ENCODE data around the gene PRR16. TPM values are rescaled to one million over a fixed set of nuclear protein-coding genes. Genes with fewer than 3 reads are reported as not detected.
A peak's percentile ranks its signal among the peaks of the same experiment; 100 is the strongest.

PRR16 gene
- total and polyA plus RNA-seq, 2 of the 13 experiments (the other 11 are each of a cell fraction or from before 2014, with no cell fraction given), result not detected

GRCh38 chr5:120457839-120458507 is 6.1 kb upstream of the PRR16 start (continued):
- TF ChIP-seq POGZ (CRISPR knock-in tag; IDR thresholded peaks at IDR 0.05) (no peak), CBX5 (CRISPR knock-in tag; IDR thresholded peaks at IDR 0.05; ENCODE audit: borderline replicate concordance) (0 out of 2 replicates have a peak, but pooled peaks have one; percentile 19), MNT (IDR thresholded peaks at IDR 0.05) (0 out of 2 replicates have a peak, but pooled peaks have one; percentile 22), ATF4 (CRISPR knock-in tag; IDR thresholded peaks at IDR 0.05) (0 out of 4 replicates have a peak, but pooled peaks of 1 of the 2 experiments have one; percentile 12), GFI1 (CRISPR knock-in tag; IDR thresholded peaks at IDR 0.05; ENCODE audit: borderline replicate concordance) (0 out of 2 replicates have a peak, but pooled peaks have one; percentile 34), THRA (CRISPR knock-in tag; IDR thresholded peaks at IDR 0.05; ENCODE audit: borderline replicate concordance) (peak; percentile 14; the same call in 1 of the 2 replicates), FOSL2 (CRISPR knock-in tag; IDR thresholded peaks at IDR 0.05) (peak; percentile 93), SMAD9 (CRISPR knock-in tag; IDR thresholded peaks at IDR 0.05) (no peak), YEATS2 (CRISPR knock-in tag; IDR thresholded peaks at IDR 0.05; ENCODE audit: borderline replicate concordance) (0 out of 2 replicates have a peak, but pooled peaks have one; percentile 27), ZNF550 (CRISPR knock-in tag; IDR thresholded peaks at IDR 0.05; ENCODE audit: borderline replicate concordance) (no peak), HMG20A (CRISPR knock-in tag; IDR thresholded peaks at IDR 0.05; ENCODE audit: borderline replicate concordance) (no peak), ZNF10 (CRISPR knock-in tag; IDR thresholded peaks at IDR 0.05; ENCODE audit: borderline replicate concordance, low read depth) (no peak), FOXC1 (CRISPR knock-in tag; IDR thresholded peaks at IDR 0.05; ENCODE audit: borderline replicate concordance) (0 out of 2 replicates have a peak, but pooled peaks have one; percentile 57), TCF7L2 (IDR thresholded peaks at IDR 0.05; ENCODE audit: low read depth, low read length) (no peak), KDM1A (CRISPR knock-in tag; IDR thresholded peaks at IDR 0.05) (no peak)
- TF ChIP-seq, protein P1, sequence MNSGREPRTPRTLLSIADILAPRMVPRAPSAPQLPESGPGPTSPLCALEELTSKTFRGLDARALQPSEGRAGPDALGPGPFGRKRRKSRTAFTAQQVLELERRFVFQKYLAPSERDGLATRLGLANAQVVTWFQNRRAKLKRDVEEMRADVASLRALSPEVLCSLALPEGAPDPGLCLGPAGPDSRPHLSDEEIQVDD (CRISPR knock-in tag; IDR thresholded peaks at IDR 0.05; ENCODE audit: borderline replicate concordance), result no peak
- TF ChIP-seq, protein P2, sequence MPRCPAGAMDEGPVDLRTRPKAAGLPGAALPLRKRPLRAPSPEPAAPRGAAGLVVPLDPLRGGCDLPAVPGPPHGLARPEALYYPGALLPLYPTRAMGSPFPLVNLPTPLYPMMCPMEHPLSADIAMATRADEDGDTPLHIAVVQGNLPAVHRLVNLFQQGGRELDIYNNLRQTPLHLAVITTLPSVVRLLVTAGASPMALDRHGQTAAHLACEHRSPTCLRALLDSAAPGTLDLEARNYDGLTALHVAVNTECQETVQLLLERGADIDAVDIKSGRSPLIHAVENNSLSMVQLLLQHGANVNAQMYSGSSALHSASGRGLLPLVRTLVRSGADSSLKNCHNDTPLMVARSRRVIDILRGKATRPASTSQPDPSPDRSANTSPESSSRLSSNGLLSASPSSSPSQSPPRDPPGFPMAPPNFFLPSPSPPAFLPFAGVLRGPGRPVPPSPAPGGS (CRISPR knock-in tag; IDR thresholded peaks at IDR 0.05), result 0 out of 2 replicates have a peak, but pooled peaks have one; percentile 23
- TF ChIP-seq, protein P3, sequence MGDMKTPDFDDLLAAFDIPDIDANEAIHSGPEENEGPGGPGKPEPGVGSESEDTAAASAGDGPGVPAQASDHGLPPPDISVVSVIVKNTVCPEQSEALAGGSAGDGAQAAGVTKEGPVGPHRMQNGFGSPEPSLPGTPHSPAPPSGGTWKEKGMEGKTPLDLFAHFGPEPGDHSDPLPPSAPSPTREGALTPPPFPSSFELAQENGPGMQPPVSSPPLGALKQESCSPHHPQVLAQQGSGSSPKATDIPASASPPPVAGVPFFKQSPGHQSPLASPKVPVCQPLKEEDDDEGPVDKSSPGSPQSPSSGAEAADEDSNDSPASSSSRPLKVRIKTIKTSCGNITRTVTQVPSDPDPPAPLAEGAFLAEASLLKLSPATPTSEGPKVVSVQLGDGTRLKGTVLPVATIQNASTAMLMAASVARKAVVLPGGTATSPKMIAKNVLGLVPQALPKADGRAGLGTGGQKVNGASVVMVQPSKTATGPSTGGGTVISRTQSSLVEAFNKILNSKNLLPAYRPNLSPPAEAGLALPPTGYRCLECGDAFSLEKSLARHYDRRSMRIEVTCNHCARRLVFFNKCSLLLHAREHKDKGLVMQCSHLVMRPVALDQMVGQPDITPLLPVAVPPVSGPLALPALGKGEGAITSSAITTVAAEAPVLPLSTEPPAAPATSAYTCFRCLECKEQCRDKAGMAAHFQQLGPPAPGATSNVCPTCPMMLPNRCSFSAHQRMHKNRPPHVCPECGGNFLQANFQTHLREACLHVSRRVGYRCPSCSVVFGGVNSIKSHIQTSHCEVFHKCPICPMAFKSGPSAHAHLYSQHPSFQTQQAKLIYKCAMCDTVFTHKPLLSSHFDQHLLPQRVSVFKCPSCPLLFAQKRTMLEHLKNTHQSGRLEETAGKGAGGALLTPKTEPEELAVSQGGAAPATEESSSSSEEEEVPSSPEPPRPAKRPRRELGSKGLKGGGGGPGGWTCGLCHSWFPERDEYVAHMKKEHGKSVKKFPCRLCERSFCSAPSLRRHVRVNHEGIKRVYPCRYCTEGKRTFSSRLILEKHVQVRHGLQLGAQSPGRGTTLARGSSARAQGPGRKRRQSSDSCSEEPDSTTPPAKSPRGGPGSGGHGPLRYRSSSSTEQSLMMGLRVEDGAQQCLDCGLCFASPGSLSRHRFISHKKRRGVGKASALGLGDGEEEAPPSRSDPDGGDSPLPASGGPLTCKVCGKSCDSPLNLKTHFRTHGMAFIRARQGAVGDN (CRISPR knock-in tag; IDR thresholded peaks at IDR 0.05), result peak; percentile 37
